ENCODE data around the gene RPL5.

The RPL5 gene

GRCh38 chr1:92797961-92798360 is 33.9 kb upstream of the RPL5 start:
- H3K36me3 ChIP-seq, result no peaks in the 10 kb centered on the region
- no peak overlapping the region for H3K4me3 ChIP-seq (ENCODE audit: low read depth, low read length)
- DNase-seq, result no peak
- no peaks in the 10 kb centered on the region for H3K9me3 ChIP-seq (ENCODE audit: severe bottlenecking)
- TF ChIP-seq CTCF (IDR thresholded peaks at IDR 0.05; ENCODE audit: low read depth, low read length), result no peak
- H3K27me3 ChIP-seq (ENCODE audit: insufficient read depth, low read depth, severe bottlenecking), result no peaks in the 10 kb centered on the region
- H3K27ac ChIP-seq, result no peak overlapping the region

- Histone ChIP-seq H3K4me3 (ENCODE audit: low read depth, low read length) (no peak overlapping the region), H3K36me3 (no peaks in the 10 kb centered on the region), H3K27ac (no peak overlapping the region), H3K9me3 (ENCODE audit: severe bottlenecking) (no peaks in the 10 kb centered on the region), H3K27me3 (ENCODE audit: insufficient read depth, low read depth, severe bottlenecking) (no peaks in the 10 kb centered on the region)
- no peak for TF ChIP-seq CTCF (IDR thresholded peaks at IDR 0.05; ENCODE audit: low read depth, low read length)
- DNase-seq, result no peak
These were observed 28.5 kb upstream of the RPL5 start for GRCh38 chr1:92803140-92803887.

GRCh38 chr1:92804721-92805201 is 27.1 kb upstream of the RPL5 start:
- DNase-seq, result no peak
- TF ChIP-seq CTCF (IDR thresholded peaks at IDR 0.05; ENCODE audit: low read depth, low read length), result no peak
- no peak overlapping the region for H3K27ac ChIP-seq
- no peaks in the 10 kb centered on the region for H3K27me3 ChIP-seq (ENCODE audit: insufficient read depth, low read depth, severe bottlenecking)
- no peaks in the 10 kb centered on the region for H3K9me3 ChIP-seq (ENCODE audit: severe bottlenecking)
- H3K4me3 ChIP-seq (ENCODE audit: low read depth, low read length), result no peak overlapping the region
- H3K36me3 ChIP-seq, result no peaks in the 10 kb centered on the region

GRCh38 chr1:92805216-92805615 is 26.6 kb upstream of the RPL5 start:
- no peaks in the 10 kb centered on the region for H3K9me3 ChIP-seq (ENCODE audit: severe bottlenecking)
- H3K27ac ChIP-seq, result no peak overlapping the region
- no peaks in the 10 kb centered on the region for H3K27me3 ChIP-seq (ENCODE audit: insufficient read depth, low read depth, severe bottlenecking)
- H3K4me3 ChIP-seq (ENCODE audit: low read depth, low read length), result no peak overlapping the region
- H3K36me3 ChIP-seq, result no peaks in the 10 kb centered on the region
- no peak for TF ChIP-seq CTCF (IDR thresholded peaks at IDR 0.05; ENCODE audit: low read depth, low read length)
- no peak for DNase-seq

GRCh38 chr1:92808381-92808780 is 23.5 kb upstream of the RPL5 start:
- H3K4me3 ChIP-seq (ENCODE audit: low read depth, low read length), result no peak overlapping the region
- H3K9me3 ChIP-seq (ENCODE audit: severe bottlenecking), result no peaks in the 10 kb centered on the region
- no peak for DNase-seq
- H3K27ac ChIP-seq, result no peak overlapping the region
- no peak for TF ChIP-seq CTCF (IDR thresholded peaks at IDR 0.05; ENCODE audit: low read depth, low read length)
- H3K36me3 ChIP-seq, result no peaks in the 10 kb centered on the region
- no peaks in the 10 kb centered on the region for H3K27me3 ChIP-seq (ENCODE audit: insufficient read depth, low read depth, severe bottlenecking)

- Histone ChIP-seq H3K27me3 (ENCODE audit: insufficient read depth, low read depth, severe bottlenecking) (no peaks in the 10 kb centered on the region), H3K9me3 (ENCODE audit: severe bottlenecking) (no peaks in the 10 kb centered on the region), H3K27ac (no peak overlapping the region), H3K4me3 (ENCODE audit: low read depth, low read length) (no peak overlapping the region), H3K36me3 (no peaks in the 10 kb centered on the region)
- TF ChIP-seq CTCF (IDR thresholded peaks at IDR 0.05; ENCODE audit: low read depth, low read length), result no peak
- DNase-seq, result no peak
These were observed 15.1 kb upstream of the RPL5 start for GRCh38 chr1:92816732-92817131.
